GM21360 (cell line): ENCODE measurements around the gene CPED1.

Source experiments
- ATAC-seq: cut with Tn5 transposase; IDR thresholded peaks from one replicate; pipeline ENCODE4 v1.9.1; 2021; ENCODE audit warnings: mild to moderate bottlenecking, moderate library complexity; ENCODE audit not compliant: unreplicated experiment

CPED1 gene

GRCh38 chr7:121012170-121012874 is 23.8 kb downstream of the CPED1 start:
- no peak for ATAC-seq

DNA sequence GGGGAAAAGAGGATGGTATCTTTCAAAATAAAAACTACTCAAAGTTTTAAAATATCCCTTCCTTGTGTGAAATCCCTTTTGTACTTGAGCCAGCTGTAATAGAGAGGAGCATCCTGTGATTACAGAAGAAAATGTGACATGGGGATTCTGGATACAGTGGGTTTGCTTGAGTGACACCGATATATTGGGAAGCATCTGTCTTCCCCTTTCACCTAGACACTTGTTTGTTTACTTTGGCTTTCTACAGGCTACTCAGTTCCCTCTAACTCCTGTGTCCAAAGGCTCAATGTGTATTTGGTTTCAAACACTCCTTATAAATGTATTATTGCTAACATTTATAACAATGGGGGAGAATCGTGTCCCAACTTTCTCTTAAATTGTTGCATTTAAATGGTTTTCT is 24.4 kb downstream of the CPED1 start:
- no peak for ATAC-seq

- ATAC-seq: no peak
Measured at GRCh38 chr7:121015560-121015959, 27.0 kb downstream of the CPED1 start.

- ATAC-seq: no peak
Measured at GRCh38 chr7:121016966-121017365, 28.5 kb downstream of the CPED1 start.

GRCh38 chr7:121017586-121017985 is 29.1 kb downstream of the CPED1 start:
- ATAC-seq: no peak

DNA sequence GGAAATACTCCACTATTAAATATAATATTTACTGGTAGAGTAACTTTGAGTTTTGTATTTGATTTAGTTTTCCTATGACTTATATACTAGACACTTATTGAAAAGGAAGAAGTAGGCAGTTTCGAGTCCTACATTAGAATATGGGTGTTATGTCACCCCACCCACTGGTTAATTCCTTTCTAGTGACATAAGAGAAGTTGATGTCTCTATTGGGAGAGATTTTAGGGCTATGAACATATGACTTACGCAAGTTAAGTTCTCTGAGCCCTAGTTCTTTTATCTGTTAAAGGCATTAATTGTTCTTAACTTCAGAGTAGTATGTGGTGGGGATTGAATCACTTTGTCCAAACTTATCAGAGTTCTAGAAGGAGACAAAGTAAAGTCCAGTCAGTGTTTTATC is 30.5 kb downstream of the CPED1 start:
- no peak for ATAC-seq

- ATAC-seq: no peak
Measured at GRCh38 chr7:121020249-121020988, 31.9 kb downstream of the CPED1 start.

- ATAC-seq: no peak
Measured at GRCh38 chr7:121020989-121021969, 32.8 kb downstream of the CPED1 start.

GRCh38 chr7:121023194-121023593 is 34.7 kb downstream of the CPED1 start:
- no peak for ATAC-seq

DNA sequence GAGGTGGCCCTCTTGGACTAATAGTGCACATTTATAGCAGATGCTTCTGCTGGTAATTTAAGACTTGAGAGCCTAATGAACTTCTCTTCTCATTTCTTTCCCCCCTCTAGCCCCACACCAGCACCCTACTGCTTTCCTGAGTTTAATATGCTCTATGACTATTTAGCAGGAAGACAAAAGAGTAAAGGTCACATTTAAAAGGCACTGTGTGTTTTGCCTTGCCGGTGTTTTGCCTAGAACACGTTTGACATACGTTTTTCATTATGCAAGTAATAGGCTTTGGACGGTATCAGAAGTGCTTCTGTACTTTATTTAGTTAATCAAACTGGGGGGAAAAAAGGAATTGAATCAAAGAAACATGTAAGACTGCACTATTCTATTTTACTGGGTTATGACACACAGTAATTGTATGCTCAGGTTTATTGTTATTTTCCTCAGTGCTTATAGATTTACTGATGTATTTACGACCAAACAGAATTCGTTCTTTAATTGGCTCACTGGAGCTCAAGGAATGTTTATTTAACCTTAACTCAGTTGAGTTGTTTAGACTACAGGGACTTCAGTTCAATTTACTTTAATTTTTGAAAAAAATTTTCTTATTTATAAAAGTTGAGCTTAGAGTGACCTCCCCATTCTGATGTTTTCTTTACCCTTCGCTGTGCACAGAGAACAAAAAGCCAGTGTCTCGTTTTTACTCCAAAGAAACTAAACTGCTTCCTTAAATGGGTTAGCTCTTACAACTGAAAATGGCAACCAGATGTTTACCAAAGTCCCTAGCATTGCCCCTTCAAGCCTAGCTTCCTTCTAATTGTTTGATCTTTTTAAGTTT is 35.4 kb downstream of the CPED1 start:
- no peak for ATAC-seq

DNA sequence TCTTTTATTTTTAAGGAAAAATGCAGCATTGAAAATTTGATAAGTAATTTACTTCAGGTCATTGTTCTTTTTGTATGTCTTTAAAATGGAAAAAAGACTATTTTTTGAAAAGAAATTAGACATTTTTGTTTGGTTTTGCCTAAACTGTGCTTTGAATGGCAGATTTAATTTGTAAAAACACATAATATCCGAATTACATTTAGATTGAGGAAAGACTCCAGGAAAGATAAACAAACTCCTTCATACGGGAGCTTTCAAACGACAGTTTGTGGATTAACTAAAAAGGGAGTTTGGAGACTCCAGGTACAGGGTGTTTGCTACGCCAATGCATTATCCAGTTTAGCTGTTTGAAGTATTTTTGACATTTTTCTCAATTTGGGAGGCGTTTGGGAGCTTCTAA is 36.1 kb downstream of the CPED1 start:
- ATAC-seq: no peak

DNA sequence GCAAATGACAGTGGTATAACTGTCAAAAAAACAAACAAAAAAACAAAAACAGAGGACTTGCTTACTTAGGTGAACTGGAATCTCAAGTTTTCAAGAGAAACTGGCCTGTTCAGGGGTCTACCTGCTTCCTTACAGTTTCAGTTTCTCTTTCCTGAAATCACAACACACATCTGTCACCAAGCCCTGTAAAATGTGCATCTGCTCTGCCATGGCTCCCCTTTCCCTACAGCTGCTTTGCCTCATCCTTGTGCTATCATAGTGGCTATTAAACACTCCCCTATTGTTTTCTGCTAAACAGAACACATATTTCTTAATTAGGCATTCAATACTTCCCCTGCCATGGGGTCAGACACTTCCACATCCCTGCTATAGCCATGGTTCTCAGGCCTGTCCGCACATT is 37.6 kb downstream of the CPED1 start:
- no peak for ATAC-seq

GRCh38 chr7:121026577-121027111 is 38.1 kb downstream of the CPED1 start:
- no peak for ATAC-seq

DNA sequence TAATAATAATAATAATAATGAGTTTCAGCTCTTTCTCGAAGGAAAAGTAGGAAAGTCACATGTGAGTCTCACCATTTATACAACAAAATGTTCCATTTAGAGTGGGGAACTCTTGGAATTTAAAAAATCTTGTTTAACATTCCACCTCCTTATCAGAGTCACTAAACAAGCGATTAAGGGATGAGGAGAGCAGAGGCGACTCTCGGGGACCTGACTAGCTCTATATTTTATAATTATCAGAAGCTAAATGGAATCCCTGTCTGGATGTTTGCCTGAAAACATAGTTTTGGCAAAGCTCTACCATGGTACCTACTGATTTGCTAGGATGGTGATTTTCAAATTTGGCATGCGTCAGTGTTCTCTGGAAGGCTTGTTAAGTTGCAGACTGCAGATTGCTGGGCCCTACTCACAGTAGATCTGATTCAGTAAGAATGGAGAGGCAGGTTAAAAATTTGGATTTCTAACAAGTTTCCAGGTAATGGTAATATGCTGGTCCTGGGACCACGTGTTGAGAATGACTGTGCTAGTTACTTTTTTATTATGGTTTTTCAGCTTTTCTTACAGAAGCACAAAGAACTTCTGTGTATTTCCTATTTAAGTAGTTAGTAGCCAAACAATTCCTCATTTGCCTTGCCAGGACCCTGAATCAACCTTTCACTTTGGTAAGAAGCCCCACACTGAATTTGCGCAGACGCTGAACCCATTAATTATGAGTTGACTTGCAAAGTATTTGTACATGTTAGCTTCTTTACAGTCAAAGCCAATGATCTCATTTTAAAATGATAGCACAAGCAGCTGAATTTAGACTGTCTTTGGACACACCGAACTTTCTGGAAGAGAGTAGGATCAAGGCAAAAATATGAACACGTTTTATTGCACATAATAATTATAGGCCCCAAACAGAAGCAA is 39.5 kb downstream of the CPED1 start:
- ATAC-seq: no peak

DNA sequence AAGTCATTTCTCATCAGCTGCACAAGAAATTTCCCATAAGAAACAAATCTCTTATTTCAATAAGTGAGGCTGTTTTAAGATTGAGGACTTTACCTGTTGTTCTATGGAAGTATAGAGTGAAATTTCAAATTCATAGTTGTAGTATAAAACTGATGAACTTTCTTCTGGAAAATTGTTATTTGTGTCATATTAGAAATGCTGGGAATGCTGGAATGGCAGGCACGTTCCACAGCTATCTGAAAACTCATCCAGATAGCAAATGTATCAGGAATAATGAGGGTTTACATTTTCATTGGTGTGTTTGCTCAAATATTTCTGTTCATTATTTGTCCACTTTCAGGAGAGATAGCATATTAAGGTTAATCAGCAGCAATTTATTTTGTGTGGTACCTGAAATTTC is 40.8 kb downstream of the CPED1 start:
- no peak for ATAC-seq

DNA sequence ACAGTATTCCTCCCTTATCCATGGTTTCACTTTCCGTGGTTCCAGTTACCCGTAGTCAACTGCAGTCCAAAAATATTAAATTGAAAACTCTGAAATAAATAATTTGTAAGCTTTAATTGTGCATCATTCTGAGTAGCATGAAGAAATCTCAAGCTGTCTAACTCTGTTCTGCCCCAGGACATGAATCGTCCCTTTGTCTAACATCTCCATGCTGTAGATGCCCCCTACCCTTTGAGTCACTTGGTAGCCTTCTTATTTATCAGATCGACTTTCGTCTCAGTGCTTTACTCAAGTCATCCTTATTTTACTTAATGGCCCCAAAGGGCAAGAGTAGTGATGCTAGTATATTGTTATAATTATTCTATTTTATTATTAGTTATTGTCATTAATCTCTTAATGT is 41.8 kb downstream of the CPED1 start:
- ATAC-seq: no peak

GRCh38 chr7:121032645-121033460 is 44.3 kb downstream of the CPED1 start:
- no peak for ATAC-seq

DNA sequence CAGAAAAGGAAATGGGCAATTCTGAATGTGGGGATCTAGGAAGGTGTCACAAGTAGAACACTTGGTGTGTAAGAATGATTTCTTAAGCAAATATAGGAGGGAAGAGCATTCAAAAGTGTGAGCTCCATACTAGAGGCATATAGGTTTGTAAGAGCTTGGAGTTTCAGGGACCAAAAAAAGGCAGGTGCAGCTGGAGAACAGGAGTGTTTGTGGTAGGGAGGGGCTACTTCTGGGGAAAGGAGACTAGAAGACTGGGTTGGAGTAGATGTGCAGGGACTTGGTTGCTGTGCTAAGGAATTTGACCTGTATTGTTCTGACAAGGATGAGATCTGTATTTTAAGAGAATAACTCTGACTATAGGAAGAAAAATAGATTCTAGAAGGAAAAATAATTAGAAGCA is 46.4 kb downstream of the CPED1 start:
- no peak for ATAC-seq
